ENCODE measurements around the gene TP53I13. TPM values are rescaled to one million over a fixed set of nuclear protein-coding genes. Genes with fewer than 3 reads are reported as not detected.
A peak's percentile ranks its signal among the peaks of the same experiment; 100 is the strongest.

TP53I13 gene
- total and polyA plus RNA-seq, 2 of the 13 experiments (the other 11 are each of a cell fraction or from before 2014, with no cell fraction given) = 16.9 to 25.7 TPM

DNA sequence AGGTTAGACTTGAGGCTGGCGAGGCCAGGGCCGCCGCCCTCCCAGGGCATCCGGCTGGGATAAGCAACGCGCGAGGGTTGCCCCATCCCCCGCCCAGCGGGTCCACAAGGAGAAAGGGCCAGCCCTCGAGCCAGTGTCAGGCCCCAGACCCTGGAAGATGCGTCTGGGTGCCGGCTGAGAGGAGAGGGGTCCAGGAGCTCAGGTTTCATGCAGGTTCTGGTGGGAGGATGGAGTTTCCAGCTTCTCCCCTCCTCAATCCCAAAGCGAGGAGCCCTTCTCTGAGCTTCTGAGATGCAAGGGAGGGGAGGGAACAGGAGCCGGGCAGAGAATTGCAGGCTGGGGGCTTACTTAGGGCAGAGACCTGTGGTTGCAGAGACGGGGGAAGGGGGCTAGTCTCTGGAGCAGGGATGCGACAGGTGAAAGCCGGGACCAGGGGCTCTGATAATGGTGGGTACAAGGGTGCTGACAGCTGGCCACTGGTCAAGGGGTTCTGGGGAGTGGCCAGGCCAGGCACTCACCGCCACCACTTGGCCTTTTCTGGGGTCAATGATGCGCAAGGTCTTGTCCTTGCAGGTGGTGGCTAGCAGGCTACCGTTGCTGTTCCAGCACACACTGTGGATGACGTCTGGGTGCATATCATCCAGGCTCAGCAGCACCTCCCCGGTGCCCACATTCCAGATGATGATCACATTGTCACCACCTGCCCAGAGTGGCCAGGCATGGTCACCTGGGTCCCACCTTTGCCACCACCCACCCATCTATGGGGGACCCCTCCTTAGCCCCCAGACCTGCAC, 50.0 kb downstream of the TP53I13 start (continued):
- no peak for TF ChIP-seq DRAP1 (CRISPR knock-in tag; IDR thresholded peaks at IDR 0.05)
- TF ChIP-seq NFKB2 (CRISPR knock-in tag; IDR thresholded peaks at IDR 0.05; ENCODE audit: borderline replicate concordance) = 0 out of 2 replicates have a peak, but pooled peaks have one; percentile 51
- TF ChIP-seq NFIC (IDR thresholded peaks at IDR 0.05; ENCODE audit: low read length) = no peak
- TF ChIP-seq, protein P1, sequence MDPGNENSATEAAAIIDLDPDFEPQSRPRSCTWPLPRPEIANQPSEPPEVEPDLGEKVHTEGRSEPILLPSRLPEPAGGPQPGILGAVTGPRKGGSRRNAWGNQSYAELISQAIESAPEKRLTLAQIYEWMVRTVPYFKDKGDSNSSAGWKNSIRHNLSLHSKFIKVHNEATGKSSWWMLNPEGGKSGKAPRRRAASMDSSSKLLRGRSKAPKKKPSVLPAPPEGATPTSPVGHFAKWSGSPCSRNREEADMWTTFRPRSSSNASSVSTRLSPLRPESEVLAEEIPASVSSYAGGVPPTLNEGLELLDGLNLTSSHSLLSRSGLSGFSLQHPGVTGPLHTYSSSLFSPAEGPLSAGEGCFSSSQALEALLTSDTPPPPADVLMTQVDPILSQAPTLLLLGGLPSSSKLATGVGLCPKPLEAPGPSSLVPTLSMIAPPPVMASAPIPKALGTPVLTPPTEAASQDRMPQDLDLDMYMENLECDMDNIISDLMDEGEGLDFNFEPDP (CRISPR knock-in tag; conservative IDR thresholded peaks at IDR 0.05) = no peak
- TF ChIP-seq RELA (CRISPR knock-in tag; IDR thresholded peaks at IDR 0.05) = no peak
- no peak for TF ChIP-seq NFYB (CRISPR knock-in tag; IDR thresholded peaks at IDR 0.05)
- TF ChIP-seq HOXA5 (CRISPR knock-in tag; IDR thresholded peaks at IDR 0.05) = 0 out of 2 replicates have a peak, but pooled peaks have one; percentile 9
- TF ChIP-seq MYC (CRISPR knock-in tag; IDR thresholded peaks at IDR 0.05; ENCODE audit: borderline replicate concordance) = no peak; the same call in 1 of the 2 replicates
- no peak for TF ChIP-seq SP2 (CRISPR knock-in tag; IDR thresholded peaks at IDR 0.05)
- TF ChIP-seq HNRNPLL (IDR thresholded peaks at IDR 0.05; ENCODE audit: low read depth, low read length, poor library complexity, severe bottlenecking) = peak; percentile 12
- TF ChIP-seq SMAD9 (CRISPR knock-in tag; IDR thresholded peaks at IDR 0.05) = no peak
- TF ChIP-seq ZNF562 (CRISPR knock-in tag; IDR thresholded peaks at IDR 0.05; ENCODE audit: borderline replicate concordance) = no peak
- TF ChIP-seq ZNF329 (CRISPR knock-in tag; IDR thresholded peaks at IDR 0.05; ENCODE audit: low read depth) = no peak
- TF ChIP-seq, protein P2, sequence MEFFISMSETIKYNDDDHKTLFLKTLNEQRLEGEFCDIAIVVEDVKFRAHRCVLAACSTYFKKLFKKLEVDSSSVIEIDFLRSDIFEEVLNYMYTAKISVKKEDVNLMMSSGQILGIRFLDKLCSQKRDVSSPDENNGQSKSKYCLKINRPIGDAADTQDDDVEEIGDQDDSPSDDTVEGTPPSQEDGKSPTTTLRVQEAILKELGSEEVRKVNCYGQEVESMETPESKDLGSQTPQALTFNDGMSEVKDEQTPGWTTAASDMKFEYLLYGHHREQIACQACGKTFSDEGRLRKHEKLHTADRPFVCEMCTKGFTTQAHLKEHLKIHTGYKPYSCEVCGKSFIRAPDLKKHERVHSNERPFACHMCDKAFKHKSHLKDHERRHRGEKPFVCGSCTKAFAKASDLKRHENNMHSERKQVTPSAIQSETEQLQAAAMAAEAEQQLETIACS (CRISPR knock-in tag; IDR thresholded peaks at IDR 0.05) = no peak
- TF ChIP-seq SMAD3 (CRISPR knock-in tag; IDR thresholded peaks at IDR 0.05) = no peak
- TF ChIP-seq ZNF496 (CRISPR knock-in tag; IDR thresholded peaks at IDR 0.05; ENCODE audit: insufficient replicate concordance) = no peak
- 0 out of 2 replicates have a peak, but pooled peaks have one; percentile 46 for TF ChIP-seq ZNF274 (CRISPR knock-in tag; IDR thresholded peaks at IDR 0.05)
- TF ChIP-seq ZNF839 (CRISPR knock-in tag; IDR thresholded peaks at IDR 0.05; ENCODE audit: borderline replicate concordance) = no peak
- 0 out of 2 replicates have a peak, but pooled peaks have one; percentile 15 for TF ChIP-seq ARID2 (CRISPR knock-in tag; IDR thresholded peaks at IDR 0.05; ENCODE audit: borderline replicate concordance)
- 0 out of 2 replicates have a peak, but pooled peaks have one; percentile 9 for TF ChIP-seq THAP11 (CRISPR knock-in tag; IDR thresholded peaks at IDR 0.05)
- TF ChIP-seq ATM (IDR thresholded peaks at IDR 0.05; ENCODE audit: borderline replicate concordance) = no peak
- TF ChIP-seq ZFAT (CRISPR knock-in tag; conservative IDR thresholded peaks at IDR 0.05) = no peak
- no peak for TF ChIP-seq IRF9 (CRISPR knock-in tag; IDR thresholded peaks at IDR 0.05; ENCODE audit: borderline replicate concordance)
- TF ChIP-seq ZNF17 (CRISPR knock-in tag; IDR thresholded peaks at IDR 0.05) = no peak
- TF ChIP-seq ZNF558 (CRISPR knock-in tag; IDR thresholded peaks at IDR 0.05; ENCODE audit: borderline replicate concordance) = no peak
- TF ChIP-seq ADNP (CRISPR knock-in tag; IDR thresholded peaks at IDR 0.05) = no peak
- TF ChIP-seq JDP2 (CRISPR knock-in tag; IDR thresholded peaks at IDR 0.05; ENCODE audit: borderline replicate concordance) = no peak
- TF ChIP-seq ZNF547 (CRISPR knock-in tag; IDR thresholded peaks at IDR 0.05) = 0 out of 2 replicates have a peak, but pooled peaks have one; percentile 22

All from HepG2 (cell line).